NCI-H2107 treated with DMSO at 0.1 percent for 48 hours (cell line): Measurements from ENCODE around the gene CTTN.
A peak's percentile ranks its signal among the peaks of the same experiment; 100 is the strongest.
"Not testable (repeated sequence)": the region's sequence is repeated elsewhere in the genome, so short reads cannot be mapped to it uniquely, and the experiment has no call there.

ENCODE experiments used
- DNase-seq: peaks from one replicate; lab custom pipeline; 2025; ENCODE audit not compliant: unreplicated experiment; lab: John Stamatoyannopoulos, UW

The CTTN gene

DNA sequence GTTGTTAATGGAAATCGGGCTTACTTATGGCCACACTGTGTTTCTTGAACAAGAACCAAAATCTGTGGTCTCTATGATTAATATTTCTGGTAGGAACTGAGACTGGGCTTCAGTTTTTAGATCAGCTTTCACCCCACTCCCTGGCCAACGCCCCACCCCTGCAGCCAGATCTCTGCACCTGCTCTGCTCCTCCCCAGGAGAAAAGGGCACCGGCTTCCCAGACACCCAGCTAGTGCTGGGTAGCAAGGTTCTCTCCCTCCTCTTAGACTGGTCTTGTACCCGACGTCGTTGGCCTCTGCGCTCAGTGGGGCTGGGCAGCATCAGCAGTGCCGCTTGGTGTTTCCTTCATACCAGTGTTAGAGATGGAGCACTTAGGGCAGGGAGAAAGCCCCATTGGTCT lies 17.0 kb upstream of the CTTN start:
- no peak for DNase-seq

DNA sequence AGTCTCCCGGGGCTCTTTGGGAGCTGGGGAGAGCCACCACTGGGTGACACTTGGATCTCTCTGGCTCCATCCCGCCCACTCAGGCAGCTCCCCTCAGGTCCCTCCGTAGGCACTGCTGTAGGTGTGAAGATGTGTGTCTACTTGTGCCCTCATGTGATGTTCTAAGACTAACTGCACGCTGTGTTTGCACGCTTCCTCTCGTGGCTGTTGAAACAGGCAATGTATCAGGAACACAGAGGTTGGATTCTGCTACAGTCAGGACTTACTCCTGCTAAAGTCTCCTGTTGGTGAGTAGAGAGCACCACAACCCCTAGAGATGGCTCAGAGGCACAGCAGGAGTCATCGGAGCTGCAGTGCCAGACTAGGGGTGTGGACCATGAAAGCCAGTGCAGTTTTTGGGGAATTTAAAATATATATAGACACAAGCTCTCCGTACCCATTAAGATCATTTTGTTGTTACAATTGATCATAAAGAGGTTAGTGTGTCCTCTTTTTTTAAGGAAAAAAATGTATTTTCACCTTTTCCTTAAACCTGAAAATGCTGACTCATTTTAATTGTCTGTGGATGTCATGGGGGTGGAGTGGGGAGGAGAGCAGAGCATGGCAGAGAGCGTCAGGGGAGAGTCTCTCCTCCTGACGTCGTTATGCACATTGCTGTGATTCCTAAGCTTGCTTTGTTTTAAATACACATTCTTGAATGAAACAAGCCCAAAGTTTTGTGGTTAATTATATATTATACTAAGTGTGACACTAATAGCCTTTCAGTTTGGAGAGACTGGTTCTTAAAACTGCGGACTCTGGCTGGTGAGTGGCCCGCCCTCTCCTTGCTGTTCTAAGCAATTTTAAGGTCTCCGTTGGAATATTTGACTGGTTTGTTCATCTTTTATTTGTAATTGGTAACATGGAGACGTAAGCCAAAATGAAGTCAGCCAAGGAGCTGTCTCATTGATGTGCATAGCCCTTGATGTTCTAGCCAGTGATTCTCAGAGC lies 16.2 kb upstream of the CTTN start:
- no peak for DNase-seq

DNA sequence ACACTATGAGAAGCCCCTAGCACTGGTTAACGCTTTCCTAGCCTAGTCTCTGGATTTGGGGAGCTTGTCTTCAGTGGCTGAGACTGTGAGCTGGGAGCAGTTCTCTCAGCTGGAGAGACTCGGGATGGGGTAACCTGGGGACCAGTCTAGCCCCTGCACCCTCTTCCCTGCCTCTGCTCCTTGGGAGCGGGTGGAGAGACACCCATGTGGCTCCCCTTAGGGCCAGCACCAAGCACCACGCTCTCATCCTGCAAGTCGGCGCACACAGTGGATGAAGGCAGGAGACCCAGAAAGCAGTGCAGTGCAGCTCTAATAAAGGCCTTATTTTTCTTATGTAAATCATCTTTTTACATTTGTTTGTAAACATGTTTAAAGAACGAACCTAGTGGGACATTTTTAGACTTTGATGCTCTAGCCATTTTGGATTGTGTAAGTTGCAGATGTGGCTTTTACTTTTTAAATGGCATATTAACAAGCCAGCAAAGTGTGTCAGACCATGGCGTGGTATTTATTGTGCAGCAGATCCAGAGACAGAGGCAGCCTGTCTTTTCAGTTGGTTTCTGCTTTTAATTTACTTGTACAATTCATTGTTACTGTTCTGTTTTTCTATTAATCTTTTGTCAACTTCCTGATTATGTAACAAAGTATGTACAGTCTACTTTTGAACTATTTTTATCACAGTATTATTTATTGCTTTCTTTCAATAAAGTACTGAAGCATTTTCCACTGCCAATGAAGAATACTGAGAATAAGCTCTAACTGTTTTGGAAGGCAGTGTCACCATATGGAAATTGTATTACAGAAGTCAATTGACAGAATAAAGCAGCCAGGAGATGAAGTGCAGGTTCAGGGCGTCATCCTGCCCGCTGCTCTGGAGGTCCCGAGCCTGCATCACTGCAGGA lies 14.4 kb upstream of the CTTN start:
- no peak for DNase-seq

DNA sequence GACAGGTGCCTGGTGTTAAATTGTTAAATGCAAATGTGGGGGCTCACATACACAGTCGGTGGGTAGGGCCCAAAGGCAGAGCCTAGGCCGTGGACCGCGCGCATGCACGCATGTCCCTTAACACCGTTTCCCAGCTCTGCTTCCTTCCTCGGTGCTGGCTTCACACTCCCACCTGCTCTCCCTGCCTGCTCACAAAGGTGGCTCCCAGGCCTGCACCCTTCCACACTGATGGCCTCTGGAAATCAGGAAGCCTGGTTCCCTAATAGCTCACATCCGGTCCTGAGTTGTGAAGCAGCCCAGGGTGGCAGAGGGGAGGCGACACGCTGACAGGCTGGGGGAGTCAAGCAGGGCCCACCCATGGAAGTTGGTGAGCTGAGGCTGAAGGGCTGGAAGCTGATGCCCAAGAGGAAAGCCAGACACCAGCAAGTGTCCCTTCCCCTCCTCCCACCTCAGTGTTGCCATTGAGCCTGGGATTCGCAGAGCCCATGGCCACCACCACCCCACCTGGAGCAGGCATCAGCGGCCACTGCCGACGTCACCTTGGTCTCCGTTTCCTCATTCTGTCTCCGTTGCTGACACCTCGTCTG lies 13.7 kb upstream of the CTTN start:
- DNase-seq = no peak

DNA sequence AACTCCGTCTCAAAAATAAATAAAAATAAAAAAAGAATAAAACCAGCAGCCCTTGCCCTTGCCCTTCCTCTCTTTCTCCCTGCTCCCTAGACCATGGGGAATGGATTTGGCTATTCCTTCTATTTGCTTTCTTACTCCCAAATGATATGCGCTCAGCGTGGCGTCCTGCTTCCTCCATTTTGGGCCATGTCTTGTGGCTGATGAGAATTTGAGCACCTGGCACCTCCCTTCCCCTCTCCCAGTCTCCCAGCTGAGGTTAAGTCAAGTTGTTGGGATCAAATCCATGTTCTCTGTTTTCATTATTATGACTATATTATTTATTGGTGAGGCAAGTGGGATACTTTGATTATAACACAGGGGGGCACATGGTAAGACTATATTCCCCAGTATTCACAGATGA lies 10.8 kb upstream of the CTTN start:
- DNase-seq = no peak

DNA sequence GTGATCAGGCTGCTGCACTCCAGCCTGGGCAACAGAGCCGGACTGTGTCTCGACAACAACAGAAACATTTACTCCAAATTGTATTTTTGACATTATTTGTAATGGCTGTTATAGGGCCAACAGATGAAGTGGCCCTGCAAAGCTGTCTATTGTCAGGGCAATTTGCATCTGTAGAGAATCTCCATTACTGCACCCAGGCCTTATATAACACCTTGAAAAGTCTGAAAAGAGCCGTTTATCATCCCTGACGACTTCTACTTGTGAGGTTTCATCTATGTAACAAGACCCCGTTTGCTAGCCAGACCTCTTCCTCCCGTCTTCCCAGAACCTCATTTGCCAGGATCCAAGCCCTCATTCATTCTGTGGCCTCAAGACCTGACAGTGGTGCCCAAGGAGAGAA lies 9.1 kb upstream of the CTTN start:
- no peak for DNase-seq

DNA sequence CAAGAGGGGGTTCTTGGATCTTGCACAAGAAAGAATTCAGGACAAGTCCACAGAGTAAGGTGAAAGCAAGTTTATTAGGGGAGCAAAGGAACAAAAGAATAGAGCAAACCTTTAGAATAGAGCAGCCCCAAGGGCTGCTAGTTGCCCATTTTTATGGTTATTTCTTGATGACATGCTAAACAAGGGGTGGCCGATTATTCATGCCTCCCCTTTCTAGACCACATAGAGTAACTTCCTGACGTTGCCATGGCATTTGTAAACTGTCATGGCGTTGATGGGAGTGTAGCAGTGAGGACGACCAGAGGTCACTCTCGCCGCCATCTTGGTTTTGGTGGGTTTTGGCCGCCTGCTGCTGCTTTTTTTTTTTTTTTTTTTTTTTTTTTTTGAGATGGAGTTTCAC lies 7.4 kb upstream of the CTTN start:
- not testable (repeated sequence) for DNase-seq

DNA sequence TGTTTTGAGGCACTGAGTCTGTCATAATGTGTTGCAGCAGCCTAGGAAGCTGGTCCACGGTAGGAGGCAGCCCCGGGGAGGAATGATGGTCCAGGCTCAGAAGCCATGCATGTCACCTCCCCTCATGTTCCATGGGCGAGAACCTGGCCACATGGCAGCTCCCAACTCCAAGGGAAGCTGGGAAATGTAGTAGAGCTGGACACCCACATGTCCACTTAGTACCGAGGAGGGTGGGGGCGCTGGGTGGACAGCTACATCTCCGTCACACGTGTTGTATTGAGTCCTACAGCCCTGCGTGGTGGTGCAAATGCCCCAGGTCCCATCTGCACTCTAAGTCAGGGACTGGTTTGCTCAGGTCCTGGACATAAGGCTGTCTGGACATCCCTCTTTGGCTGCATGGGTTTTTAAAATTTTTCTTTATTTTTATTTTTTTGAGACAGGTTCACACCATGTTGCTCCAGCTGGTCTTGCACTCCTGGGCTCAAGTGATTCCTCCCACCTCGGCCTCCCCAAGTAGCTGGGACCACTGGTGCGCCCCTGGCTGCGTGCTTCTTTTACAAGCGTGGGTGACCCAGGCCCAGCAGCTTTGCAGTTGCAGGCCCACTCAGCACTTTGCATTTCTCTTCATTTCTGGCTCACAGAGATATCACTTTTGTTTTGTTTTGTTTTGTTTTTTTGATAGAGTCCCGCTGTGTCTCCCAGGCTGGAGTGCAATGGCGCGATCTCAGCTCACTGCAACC lies 3.9 kb upstream of the CTTN start:
- DNase-seq = no peak

DNA sequence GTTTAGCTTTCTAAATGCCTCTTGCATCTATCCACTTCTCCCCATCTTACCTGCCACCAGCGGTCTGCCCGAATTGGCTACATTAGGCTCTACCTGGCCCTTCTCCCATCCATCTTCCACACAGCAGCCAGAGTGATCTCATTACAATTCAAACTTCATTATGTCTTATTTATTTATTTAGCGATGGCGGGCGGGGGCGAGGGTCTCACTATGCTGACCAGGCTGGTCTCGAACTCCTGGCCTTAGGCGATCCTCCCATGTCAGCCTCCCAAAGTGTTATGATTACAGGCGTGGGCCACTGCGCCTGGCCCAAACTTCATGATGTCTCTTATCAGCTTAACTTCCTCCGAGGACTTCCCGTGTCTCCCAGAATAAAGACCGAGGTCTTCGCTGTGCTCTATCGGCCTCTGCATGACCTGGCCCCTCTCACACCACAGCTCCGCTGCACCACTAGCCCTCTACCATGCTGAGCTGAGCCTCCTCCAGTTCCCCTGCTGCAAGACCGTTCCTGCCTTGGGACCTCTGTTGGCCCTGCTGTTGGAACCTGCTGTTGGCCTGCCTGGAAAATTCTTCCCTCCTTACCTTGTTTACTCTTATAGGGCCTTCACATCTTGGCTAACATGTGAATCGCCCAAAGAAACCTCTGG lies 870 bp upstream of the CTTN start:
- DNase-seq = no peak

DNA sequence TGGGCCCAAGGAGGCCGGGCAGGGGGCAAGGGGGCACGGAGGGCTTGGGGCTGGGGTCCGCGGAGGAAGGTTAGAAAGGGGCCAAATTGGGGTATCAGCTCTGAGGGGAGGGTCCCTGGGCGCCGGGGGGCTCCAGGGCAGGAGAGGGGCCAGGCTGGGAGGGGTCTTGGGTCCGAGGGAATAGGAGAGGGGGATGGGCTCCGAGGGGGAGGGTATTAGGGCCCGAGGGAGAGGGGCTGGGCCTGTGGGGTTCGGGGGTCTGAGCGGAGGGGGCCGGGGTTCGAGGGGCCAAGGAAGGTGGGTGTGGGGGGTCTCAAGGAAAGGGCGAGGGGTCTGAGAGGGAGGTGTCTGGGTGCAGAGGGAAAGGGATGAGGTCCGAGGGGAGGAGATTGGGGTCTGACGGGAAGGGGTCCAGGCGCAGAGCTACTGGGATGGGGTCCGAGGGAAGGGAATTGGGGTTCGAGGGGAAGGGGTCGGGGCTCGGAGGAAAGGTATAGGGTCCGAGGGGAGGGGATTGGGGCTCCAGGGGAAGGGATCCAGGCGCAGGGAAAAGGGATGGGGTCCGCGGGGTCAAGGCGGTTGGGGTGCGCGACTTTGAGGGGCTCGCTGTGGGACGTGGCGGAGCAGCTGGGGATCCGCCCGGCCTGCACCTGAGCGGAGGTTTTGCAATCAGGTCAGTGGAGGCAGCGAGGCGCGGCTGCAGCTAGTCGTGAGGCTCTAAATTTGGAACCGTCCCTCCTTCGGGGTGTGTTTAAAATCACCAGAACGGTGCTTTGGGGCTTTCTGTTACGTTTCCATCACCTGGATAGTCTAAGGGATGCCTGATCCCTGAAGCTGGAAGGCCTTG lies 728 bp downstream of the CTTN start:
- no peak for DNase-seq

DNA sequence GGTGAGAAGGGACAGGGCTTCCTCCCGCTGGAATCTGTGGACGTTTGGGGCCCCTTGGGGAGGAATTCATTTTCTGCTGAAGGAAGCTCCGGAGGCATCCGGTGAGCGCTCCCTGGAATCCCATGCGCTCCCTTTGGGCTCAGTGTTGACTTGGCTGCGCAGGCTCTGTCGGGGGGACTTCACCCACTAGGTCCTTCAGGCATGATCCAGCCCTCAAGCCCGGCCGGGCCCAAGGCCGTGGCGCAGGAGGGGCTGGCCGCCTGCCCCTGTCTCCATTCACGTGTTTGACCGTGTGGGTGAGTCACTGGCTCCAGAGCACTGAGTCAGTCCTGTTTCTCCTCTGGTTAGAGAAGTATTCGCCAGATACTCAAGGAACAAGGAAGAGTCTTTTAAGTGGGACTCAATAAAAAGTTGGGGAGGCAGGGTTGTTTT lies 1.4 kb downstream of the CTTN start:
- DNase-seq = no peak

DNA sequence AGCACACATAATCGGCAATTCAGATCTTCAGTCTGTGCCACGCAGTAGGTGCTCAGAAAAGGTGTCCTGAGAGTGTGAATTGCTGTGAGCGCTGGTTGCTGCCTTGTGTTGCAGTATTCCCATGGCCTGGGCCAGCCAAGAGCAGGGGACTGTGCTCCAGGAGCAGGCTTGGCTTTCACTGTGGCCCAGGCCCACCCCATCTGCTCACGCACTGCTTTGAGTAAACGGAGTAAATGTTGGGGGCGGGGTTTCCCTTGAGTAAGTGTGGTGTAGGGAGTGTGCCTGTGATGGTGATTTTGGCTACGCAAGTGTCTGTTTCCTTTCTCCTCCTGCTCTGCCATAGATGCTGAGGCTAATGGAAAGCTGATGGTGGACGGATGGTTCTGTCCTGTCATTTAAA lies 2.3 kb downstream of the CTTN start:
- DNase-seq = no peak

DNA sequence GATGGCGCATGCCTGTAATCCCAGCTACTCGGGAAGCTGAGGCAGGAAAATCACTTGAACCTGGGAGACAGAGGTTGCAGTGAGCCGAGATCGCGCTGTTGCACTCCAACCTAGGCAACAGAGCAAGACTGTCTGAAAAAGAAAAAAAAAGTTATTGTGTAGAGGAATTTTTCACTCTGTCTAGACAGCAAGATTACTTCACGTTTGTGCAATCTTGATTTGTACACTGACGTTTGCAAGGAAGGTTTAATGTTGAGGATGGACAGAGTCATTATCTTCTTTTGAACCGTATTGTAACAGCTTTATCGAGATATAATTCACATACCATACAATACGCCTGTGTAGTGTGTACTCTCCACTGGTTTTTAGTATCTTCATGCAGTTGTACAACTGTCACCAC lies 3.7 kb downstream of the CTTN start:
- no peak for DNase-seq

DNA sequence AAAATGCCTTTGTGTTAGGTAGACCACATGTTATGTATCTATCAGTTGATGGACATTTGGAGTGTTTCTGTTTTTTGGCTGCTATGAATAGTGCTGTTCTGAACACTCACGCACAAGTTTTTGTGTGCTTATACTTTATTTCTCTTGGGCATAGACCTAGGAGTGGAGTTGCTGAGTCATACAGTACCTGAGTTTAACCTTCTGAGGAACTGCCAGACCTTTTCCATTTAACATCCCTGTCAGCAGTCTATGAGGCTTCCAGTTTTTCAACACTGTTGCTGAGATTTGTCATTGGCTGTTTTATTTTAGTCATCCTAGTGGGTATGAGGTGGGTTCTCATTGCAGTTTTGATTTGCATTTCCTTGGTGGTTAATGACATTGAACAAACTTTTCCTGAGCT lies 4.4 kb downstream of the CTTN start:
- DNase-seq = peak; percentile 27

DNA sequence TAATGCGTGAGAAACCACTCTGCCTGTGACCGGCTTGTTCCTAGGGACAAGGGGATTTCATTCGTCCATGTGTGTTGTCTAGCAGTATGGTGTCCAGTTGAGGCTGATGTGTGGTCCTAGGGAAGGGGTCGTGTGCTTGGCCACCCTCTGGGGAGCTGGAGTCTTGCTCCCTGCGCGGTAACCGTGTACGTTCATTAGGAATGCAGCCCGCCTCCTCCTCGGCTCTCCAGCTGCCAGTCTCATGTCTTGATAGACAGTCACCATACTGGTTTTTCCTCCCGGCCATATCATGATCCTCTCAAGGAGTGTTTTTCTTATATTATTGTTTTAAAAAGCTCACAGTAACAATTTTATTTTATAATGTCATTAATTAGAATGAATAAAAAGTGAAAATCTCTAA lies 5.9 kb downstream of the CTTN start:
- no peak for DNase-seq

DNA sequence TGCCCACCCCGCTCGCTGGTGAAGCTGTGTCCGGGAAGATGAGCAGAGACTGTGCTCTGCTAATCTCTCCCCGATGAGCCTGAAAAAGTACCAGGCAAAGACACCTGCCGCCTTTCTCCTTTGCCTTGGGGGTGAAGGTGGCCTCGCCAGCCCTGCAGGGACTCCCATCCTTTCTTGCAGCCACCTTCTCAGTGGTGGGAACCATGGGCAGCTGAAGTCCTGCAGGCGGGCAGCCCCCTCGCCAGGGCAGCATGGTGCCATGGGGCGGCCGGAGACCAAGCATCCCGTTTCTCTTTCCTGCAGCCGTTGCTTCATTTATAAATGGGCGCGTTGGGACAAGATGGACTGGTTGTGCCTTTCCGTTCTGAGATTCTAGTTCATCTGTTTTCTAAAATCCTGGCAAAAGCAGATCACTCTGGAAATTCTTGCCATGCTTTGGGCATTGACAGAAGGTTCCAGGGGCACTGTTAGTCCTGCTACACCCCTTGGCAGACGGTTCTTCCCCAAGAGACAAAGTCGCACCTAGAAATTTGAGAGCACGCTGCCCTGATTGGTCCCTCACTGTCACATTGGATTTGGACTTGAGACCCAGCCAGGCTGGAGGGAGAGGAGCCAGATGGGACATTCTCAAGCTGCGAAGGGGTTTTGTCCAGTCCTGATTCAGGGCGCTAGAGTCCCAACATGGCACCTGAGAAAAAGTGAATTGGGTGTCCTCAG lies 7.5 kb downstream of the CTTN start:
- no peak for DNase-seq

DNA sequence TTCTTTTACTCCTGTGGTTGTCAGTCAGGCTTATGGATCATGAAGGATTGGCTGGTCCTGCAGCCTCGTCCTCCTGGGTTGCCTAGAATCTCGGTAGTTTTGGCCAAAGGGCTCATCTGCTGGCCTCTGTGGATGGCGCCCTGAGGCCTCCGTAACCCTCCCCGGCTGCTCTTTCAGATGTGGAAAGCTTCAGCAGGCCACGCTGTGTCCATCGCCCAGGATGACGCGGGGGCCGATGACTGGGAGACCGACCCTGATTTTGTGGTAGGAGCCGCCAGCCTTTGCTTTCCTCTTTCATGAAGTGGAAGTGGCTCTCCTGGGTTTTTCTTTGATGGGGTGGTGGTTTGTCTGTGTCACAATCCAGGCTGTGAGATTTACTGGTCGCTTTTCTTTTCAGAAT lies 8.8 kb downstream of the CTTN start:
- no peak for DNase-seq

DNA sequence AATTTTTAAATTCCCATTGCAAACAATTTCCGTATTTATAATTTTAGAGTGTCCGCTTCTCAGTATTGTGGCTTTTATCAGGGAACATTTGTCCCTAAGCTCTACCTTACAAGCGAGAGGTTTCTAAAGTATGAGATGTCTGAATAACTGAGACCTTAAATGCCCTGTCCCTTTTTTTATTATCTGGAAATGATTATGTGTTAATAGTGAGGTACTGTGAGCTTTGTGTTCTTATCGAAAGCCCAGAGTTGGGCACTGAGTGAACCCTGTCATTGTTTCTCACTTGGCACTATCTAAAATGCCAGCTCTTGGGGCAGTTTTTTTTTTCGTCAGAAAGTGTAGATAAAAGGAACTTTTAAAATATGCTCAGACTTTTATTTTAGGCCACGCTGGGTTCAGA lies 9.5 kb downstream of the CTTN start:
- no peak for DNase-seq

DNA sequence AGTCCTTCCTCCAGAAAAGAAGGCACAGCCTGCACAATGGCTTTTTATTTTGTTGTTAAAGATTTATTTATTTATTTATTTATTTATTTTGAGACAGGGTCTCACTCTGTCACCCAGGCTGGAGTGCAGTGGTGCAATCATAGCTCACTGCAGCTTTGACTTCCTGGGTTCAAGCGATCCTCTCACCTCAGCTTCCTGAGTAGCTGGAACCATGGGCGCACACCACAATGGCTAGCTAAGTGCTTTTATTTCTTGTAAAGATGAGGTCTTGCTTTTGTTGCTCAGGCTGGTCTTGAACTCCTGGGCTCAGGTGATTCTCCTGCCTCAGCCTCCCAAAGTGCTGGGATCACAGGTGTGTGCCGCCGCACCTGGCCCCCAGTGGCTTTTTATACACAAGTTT lies 10.0 kb downstream of the CTTN start:
- not testable (repeated sequence) for DNase-seq
